Measurements from ENCODE around the gene TSSK6.

Gene TSSK6

DNA sequence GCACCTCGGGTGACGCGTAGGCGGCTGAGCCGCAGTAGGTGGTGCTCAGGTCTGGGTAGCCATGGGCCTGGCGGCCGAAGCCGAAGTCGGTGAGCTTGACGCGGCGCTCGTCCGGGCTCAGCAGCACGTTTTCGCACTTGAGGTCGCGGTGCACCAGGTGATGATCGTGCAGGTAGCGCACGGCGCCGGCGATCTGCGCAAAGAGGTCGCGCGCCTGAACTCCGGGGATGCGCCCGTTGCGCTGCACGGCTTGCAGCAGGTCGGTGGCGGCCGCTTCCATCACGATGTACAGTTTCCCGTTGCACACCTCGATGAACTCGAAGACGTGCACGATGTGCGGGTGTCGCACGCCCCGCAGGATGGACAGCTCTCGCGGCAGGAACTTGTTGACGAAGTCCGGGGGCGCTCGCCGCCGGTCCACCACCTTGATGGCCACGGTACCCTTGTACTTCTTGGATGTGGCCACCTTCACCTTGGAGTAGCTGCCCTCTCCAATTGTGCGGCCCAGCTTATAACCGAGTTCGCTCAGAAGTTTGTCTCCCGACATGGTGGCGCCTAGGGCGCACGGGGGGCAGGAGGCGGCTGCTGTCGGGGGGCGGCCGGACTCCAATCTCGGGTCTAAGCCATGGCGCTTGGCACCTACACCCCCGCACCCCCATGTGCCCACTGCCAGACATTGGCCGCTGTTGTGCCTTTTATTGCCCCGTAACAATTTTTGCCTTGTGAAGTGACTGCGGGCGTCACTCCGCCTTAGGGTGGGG, at the start of gene TSSK6:
TSS of gene TSSK6 (minus strand) at position 668 of the 761 bp plus-strand sequence. CDS start at position 547, 121 bp downstream.
- FAIRE-seq (no peak), DNase-seq (ENCODE audit: insufficient read length, low spot score) (no peak)

DNA sequence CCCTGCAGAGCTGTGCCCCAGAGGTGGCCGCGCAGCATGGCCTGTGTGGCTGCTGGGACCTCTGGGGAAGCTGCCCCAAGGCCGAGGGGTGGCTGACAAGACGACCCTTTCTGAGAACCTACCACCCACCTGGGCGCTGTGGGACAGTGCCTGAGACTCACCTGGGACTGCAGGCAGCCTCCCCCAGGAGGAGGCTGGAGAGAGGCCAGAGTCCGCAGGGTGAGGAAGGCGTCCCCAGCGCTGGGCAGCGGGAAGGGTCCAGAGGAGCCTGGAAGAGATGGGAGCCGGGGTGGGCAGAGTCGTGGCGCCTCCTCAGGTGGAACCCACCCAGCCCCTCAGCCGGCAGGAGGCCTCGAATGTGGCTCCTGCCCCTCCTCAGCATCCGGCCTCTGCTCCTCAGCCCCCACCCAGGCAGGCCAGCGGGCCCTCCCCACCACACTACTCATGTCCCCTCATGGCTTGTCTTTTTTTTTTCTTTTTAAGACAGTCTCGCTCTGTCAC, 48.0 kb upstream of the TSSK6 start:
- FAIRE-seq = no peak

DNA sequence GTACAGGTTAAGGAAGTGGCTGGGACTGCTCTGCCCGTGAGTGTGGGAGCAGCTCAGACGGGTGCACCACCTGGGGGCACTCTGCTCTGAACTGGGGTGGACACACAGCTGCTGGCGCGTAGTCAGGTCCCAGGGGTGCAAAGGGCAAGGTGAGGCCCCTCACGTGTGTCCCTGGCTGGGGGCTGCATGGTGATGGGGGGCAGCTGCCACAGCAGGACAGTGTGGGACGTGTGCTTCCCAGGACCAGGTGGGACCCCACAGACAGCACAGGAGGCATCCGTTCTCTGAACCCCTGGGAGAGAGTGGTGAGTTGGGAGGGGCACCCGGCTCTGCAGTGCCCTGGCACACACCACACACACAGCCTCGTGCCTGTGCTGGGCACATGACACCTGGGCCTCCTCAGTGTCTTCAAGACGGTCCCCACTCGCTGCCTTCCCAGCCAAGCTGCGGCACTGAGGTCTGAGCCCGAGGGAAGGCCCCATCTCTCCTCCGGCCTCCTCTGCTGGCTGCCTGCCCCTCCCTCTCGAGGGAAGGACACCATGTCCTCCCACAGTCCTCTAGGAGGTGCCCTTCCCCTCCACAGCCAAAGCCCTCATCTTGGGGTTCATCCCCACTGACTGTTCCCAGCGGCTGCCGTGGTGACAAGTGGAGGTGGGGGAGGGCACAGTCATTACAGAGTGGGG, 47.5 kb upstream of the TSSK6 start:
- DNase-seq (ENCODE audit: insufficient read length, low spot score) = no peak
- no peak for FAIRE-seq

More for the DNA sequence above, 48.0 kb upstream of the TSSK6 start:
- no peak for DNase-seq (ENCODE audit: insufficient read length, low spot score)

DNA sequence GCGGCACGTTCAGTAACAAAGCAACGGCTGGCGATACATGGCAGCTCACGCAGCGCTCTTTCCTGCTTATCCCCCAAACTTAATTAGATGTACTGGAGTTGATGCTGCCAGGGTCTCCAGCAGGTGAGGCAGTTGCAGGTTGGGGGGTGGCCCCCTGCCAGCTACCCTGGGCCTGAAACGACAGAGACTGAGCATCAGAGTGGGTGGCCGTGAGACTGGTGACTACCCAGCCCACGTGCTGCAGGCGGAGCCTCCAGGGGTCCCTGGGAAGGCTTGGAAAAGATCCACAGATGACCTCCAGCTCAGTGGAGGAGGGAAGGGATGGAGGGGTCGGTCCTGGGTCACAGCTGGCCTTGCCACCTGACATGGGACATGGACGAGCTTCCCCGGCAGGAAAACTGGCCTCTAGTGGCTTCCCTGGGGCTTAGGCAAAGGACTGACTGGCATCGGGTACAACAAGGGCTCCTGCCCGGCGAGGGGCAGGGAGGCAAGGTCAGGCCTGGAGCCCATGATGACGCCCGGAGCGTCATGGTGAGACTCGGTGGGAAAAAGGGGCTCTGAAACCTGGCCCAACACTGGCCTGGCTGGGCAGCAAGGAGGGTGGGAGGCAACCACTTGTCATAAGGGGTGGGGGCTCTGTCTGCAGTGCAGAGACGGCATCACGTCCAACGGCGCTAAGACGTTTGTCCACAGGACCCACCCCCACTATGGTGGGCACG, 46.8 kb upstream of the TSSK6 start:
- FAIRE-seq (no peak), DNase-seq (ENCODE audit: insufficient read length, low spot score) (no peak)

DNA sequence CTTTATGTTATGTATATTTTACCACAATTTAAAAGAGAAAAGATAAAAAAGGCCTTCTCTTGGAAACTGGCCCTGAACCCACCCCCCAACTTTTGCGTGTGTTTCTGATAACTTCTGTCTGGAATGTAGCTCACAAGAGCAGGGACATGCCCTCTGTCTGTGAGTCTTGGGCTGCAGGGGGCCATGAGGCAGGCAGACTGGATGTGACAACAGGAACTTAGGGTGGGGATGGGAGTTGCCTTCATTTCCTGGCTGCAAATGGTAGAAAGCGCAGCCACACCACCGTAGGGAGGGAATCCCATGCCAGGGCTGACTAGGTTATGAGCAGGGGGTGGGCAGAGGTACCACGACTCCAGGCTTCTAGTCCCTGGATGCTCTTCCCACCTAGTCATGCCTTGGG, 44.6 kb upstream of the TSSK6 start:
- DNase-seq (ENCODE audit: insufficient read length, low spot score) (no peak), FAIRE-seq (no peak)

DNA sequence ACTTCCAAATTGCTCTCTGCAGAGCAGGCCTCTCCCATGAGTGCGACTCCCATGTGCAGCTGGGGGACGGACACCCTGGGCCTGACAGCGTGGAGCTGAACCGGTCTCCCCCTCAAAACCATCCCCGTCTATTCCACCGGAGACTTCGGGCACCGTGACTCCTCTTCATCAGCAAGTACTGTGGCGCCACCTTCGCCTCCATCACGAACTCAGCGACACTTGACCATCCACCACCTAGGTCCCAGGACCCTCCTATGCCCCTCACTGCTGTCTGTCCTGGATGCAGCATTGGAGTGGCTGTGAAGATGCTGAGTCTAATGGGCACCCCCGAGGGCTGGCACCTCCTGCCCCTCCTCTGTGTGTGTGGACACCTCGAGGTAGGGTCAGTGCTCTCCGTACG, 43.3 kb upstream of the TSSK6 start:
- DNase-seq (ENCODE audit: insufficient read length, low spot score) = no peak
- FAIRE-seq = no peak

DNA sequence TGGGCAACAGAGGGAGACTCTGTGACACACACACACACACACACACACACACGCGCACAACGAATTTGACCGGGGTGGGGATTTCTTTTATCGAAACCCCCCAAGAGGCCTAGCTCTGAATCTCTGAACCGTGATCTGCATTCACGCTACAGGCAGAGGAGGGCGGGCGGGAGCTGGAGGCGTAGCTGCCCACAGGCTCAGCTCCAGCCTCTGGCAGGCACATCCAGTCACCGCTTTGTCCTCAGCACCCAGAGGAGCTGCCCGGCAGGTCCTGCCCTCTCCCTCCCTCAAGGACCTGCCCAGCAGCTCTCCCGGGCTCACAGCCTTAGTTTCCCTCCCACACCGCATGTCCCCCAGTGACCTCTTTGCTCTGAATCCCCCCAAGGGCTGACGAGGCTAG, 42.7 kb upstream of the TSSK6 start:
- DNase-seq (ENCODE audit: insufficient read length, low spot score) = no peak
- FAIRE-seq = no peak

DNA sequence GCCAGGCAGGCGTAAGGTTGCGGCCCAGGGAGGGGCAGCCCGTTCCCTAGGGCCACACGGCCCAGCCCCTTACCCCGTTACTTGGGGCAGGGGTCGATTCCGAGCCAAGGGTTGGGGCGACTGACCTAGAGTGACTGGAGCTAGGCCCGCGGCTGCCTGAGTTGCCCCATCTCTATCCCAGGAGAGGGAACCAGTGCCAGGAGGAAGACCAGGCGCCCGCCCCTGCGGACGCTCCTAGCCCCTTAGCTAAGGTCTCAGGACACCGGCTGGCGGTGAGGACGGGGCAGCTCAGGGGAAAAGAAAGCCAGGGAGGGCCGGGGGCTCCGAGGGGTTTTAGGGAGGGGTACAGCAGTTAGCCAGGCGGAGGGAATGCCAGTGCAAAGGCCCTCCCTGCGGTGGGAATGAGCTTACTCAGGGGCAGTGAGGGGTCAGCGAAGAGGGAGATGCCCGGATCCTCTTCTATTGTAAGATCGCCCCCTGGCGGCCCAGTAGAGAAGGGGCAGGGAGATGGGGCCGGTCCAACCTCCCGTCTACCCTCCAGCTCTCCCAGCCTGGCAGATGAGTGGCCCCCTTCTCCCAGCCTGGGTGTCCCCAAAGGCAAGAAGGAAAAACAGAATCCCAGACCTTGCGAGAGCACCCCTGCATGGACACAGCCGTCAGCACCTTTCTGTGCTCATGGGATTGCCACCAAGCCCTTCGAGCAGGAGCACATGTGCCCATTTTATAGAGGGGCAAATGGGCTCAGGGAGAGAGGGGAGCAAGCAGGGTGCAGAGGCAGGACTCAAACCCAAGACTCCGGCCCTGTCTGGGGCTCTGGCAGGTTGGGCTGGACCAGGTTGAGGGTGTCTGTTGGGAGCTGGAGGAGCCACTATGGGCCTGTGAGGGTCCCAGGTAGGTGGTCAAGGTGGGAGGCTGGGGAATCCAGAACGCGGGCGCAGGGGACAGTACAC, 39.0 kb upstream of the TSSK6 start:
- DNase-seq (ENCODE audit: insufficient read length, low spot score) (peak; percentile 74), FAIRE-seq (no peak)

DNA sequence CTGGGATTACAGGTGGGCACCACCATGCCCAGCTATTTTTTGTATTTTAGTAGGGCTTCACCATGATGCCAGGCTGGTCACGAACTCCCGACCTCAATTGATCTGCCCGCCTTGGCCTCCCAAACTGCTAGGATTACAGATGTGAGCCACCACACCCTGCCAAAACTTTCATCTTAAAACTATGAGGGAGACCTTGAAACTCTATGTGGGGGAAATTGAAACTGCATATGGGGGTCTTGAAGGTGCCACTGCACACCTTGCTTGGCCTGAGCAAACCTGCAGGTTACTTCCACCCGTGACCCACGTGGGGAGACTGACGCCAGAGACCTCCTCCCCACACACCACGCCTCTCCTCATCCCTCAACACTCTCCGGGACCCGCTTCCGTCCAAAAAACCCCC, 38.3 kb upstream of the TSSK6 start:
- no peak for FAIRE-seq
- DNase-seq (ENCODE audit: insufficient read length, low spot score) = no peak

DNA sequence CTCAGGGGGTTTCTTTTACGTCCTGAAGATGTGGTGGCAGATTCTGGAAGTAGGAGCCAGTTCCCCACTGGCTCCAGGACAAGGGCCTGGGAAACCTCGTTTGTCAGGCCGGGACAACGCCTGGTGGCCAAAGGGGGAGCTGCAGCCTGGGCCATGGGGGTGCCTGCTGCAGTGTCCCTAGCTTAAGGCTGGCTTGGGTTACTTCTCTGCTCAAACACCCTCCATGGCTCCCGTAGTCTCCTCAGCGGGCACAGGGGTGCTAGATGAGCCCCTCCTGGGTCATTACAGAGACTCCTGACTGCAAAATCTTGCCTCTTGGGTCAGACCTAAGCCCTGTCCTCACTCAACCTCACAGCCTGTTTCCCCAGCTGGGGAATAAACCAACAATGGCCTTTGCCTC, 37.5 kb upstream of the TSSK6 start:
- DNase-seq (ENCODE audit: insufficient read length, low spot score) (no peak), FAIRE-seq (no peak)

DNA sequence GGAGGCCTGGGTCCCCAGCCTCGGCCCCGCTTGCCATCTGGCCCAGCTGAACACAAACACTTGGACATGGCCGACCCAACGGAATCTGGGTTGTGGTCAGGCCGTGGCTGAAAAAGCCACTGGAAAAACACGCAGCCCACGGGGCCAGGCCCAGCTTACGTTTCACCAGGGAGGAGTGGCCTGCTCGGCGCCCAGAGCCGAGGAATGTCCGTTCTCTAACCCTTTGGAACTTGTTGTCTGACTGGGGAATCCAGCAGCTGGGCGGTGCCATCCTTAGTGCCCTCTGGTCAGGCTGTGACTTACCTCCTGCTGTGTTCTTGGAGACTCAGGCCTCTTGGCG, 36.5 kb upstream of the TSSK6 start:
- FAIRE-seq = no peak

DNA sequence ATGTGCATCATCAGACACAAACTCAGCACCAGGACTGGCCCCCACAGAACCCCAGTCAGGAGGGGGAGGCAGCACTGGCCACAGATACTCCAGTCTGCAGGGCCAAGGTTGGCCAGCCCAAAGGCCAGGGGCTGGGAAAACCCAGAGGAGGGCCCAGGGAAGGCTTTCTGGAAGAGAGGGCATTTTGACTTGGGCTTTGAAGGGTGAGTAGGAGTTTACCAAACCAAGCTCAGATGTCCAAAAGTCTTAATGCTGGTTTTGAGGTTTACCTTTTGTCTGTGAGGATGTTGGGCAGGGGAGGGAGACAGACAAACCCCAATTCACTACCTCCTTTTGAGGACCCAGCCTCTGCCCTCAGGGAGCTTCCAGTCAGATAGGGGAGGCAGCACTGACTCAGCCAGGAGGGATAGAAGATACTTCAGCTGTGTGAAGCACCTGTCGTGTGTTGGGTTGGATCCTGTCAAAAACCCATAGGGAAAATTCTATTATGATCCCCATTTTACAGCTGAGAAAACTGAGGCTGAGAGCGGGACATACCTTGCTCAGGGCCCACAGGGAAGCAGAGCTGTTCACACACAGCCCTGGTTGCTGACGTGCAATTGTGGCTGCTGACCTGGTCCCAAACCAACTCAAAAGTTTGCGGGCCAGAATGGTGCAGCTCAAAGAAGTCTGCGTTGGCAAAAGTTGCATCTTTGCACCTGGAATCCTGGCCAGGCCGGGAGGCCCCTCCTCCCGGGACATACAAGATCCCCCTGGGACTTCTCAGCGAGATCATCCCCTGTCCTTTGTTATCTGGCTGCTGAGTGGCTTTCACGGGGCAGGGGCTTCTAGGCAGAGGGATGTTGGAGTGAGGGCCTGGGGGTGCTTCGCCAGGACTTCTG, 35.9 kb upstream of the TSSK6 start:
- DNase-seq (ENCODE audit: insufficient read length, low spot score) (no peak), FAIRE-seq (no peak)

More for the DNA sequence above, 36.5 kb upstream of the TSSK6 start:
- DNase-seq (ENCODE audit: insufficient read length, low spot score) = no peak

DNA sequence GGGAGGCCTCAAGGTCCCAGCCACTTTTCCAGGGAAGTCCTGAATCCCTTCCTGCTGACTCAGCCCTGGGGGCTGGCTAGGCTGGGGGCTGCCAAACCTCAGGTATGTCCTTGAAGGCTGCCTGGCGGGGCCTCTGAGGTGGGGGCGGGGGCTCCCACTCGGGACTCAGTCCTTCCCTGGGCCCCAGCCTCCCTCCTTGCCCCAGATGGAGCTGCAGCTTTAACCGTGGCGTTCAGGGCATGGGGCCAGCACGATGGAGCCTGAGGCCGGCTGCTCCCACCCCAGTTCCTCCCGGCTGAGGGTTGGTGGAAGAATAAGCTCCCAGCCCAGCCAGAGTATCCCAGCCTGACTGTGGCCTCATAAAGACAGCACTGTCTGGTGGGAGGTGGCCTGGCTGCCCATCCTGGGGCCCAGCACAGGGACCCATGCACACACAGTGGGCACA, 35.2 kb upstream of the TSSK6 start:
- no peak for FAIRE-seq
- no peak for DNase-seq (ENCODE audit: insufficient read length, low spot score)

DNA sequence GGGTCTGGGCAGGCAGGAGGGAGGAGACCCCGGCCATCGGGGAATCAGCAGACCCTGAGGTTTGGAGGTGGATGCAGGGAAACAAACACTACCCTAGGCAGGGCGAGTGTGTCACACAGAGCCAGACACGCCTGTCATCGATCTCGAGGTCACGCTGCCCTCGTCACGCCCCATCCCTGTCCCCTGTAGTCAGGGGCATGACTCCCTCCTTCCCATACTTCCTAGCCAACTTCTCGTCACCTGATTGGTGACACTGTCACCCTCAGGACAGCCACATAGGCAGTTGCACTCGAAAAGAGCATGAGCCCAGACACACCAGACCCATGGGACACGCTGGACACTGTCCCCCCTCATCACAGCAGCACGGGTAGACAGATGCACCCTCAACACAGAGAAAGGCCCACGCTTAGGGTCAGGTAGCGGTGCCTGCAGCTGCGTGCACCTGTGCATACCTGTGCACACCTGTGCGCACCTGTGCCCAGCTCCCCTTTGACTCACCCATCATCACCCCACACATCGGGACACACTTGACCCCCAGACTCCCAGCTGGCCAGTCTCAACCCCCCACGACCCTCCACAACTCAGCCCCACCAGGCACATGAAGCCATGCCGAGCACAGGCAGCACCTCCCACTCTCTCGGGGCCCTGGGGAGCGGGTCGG, 34.6 kb upstream of the TSSK6 start:
- DNase-seq (ENCODE audit: insufficient read length, low spot score) (no peak), FAIRE-seq (no peak)

DNA sequence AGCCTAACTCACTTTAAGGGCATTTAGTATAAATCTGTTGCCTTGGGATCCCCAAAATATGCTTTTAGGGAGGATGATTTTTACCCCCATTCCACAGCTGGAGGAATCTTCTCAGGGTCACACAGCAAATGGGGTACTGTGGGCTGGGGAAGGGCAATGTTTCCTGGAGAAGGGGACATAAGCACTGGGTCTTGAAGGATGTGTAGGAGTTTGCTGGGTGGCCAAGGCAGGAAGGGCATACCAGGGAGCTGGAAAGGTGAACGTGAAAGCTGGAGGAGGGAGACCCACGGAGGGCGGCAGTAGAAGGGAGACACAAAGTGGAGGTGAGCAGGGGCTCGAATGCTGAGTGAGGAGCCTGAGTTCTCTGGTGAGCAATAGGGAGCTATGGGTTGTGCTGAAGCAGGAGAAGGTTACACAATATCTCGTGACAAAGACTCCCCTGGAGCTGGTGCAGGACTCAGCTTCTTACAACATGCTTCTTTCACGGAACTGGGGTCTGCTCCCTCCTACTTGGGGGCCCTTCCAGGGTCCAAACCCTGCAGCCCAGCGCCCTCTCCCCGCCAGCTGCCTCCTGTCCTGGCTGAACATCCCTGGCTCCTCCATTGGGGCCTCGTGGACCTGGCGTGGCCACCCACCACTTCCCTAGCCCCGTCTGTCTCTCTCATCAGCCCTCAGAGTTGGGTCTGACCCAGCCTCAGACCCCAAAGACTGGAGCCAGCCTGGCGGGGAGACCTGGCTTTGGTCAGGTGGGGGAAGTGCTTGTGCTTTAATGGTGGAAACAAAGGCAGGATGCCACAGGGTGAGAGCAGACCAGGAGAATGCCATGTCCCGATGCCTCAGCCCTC, 33.8 kb upstream of the TSSK6 start:
- no peak for FAIRE-seq
- no peak for DNase-seq (ENCODE audit: insufficient read length, low spot score)

DNA sequence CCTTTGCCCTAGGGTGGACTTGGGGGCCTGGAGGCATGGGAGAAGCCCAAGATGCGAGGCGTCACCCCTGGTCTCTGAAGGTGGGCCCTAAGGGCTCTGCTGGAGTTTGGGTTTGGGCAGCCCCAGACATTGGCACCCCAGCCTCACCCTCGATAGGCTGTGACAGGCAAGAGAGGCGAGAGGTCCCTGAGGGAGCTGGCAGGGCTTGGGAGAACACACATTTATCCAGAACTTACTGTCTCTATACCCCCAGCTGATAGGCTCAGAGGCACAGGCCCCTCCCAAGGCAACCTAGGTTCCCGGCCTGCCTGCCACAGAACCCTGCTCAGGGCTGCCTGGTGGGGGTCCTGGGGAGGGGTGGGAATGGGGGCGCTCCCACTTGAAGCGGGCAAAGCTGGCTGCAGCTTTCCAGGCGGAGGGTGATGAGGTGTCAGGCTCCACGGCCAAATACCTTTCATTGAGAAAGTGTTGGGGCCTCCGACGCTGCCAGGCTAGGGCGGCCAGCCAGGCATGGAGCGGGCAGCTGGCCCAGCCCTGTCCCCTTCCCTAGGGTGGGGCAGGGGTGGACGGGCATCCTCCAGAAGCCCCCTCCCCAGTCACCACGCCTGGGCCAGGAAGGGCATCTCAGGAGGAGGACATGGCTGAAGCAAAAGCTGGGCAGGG, 32.5 kb upstream of the TSSK6 start:
- no peak for FAIRE-seq

DNA sequence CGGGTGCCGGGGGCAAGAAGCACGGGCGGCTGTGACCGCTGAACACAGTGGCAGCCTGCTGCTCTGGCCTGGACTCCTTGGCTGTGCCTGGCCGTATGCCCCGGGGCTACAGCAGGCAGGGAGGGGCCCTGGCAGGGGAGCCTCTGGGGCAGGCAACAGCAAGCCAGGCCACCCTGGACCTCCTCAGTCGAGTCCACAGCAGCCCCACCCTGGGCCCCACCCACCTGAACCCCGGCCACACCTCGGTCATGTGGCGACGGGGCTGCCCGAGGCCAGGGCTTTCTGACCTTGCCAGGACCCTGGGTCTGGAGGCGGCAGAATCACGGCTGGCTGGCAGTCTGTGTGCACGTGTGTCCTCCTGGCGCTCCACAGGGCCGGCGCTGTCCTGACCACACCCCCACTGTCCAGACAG, 31.4 kb upstream of the TSSK6 start:
- DNase-seq (ENCODE audit: insufficient read length, low spot score) = no peak
- no peak for FAIRE-seq

More for the DNA sequence above, 32.5 kb upstream of the TSSK6 start:
- no peak for DNase-seq (ENCODE audit: insufficient read length, low spot score)
